T-cell (primary cell): Measurements from ENCODE around the gene PIKFYVE. TPM values are rescaled to one million over a fixed set of nuclear protein-coding genes. Genes with fewer than 3 reads are reported as not detected.
"Not testable (repeated sequence)": the region's sequence is repeated elsewhere in the genome, so short reads cannot be mapped to it uniquely, and the experiment has no call there.

Source experiments
- ATAC-seq, 4 experiments: fragments of 200-7000 bp in 3 of 4; fragments of 150-1000 bp in 1 of 4; cut with Tn5 transposase; replicated peaks in 1 of 4; 1 replicate in 3 of 4; 2 replicates in 1 of 4; pipeline ENCODE4 v1.10.0; 2021; ENCODE audit warnings: moderate library complexity in 3 of 4, mild to moderate bottlenecking in 2 of 4, moderate number of reproducible peaks in 1 of 4
- CTCF ChIA-PET, 2 donors: fragments of 300-600 bp; sonication (Branson Sonifier 250); formaldehyde crosslinking; loops; one replicate each; lab custom pipeline; 2022; ENCODE audit warnings: antibody characterized with exemption in 2 of 2; lab: Charles Lee
- POLR2A ChIA-PET, 2 donors: fragments of 300-600 bp; sonication (Branson Sonifier 250); formaldehyde crosslinking; loops; one replicate each; lab custom pipeline; 2022; ENCODE audit warnings: antibody characterized with exemption in 2 of 2; lab: Charles Lee
- DNase-seq, 35 experiments: peaks; one replicate each; pipeline versions ENCODE4 v3.0.0 to v3.0.0-alpha.2; 2013 to 2023
- H3K27ac ChIP-seq: one replicate; pipeline ENCODE4 v1.5.1; 2013; ENCODE audit warnings: low read length
- H3K27me3 ChIP-seq, 2 experiments: replicated peaks in 1 of 2; 1 replicate in 1 of 2; 2 replicates in 1 of 2; pipeline versions ENCODE4 v1.6.1 to v1.7.0; 2013; ENCODE audit warnings: low read length in 1 of 2, mixed read lengths in 1 of 2; ENCODE audit not compliant: control insufficient read depth in 2 of 2, insufficient read depth in 2 of 2; ENCODE audit errors: extremely low read depth in 1 of 2
- H3K36me3 ChIP-seq, 2 donors: 1 replicate in 1 of 2; 2 replicates in 1 of 2; pipeline versions ENCODE4 v1.6.1 to v1.7.0; 2013; ENCODE audit warnings: low read length in 1 of 2; ENCODE audit not compliant: control insufficient read depth in 2 of 2, insufficient read depth in 1 of 2; ENCODE audit errors: extremely low read depth in 1 of 2
- H3K4me1 ChIP-seq, 2 experiments: 1 replicate in 1 of 2; 2 replicates in 1 of 2; pipeline versions ENCODE4 v1.6.1 to v1.7.0; 2013; ENCODE audit warnings: low read length in 2 of 2, mixed read lengths in 1 of 2; ENCODE audit not compliant: insufficient read depth in 2 of 2, control insufficient read depth in 1 of 2; ENCODE audit errors: extremely low read depth in 1 of 2
- H3K4me3 ChIP-seq, 2 donors: 1 replicate in 1 of 2; 2 replicates in 1 of 2; pipeline versions ENCODE4 v1.5.1 to v1.7.0; 2013; ENCODE audit warnings: mild to moderate bottlenecking in 2 of 2, low read length in 1 of 2, moderate library complexity in 1 of 2; ENCODE audit not compliant: control insufficient read depth in 1 of 2; ENCODE audit errors: extremely low read depth in 1 of 2
- H3K9me3 ChIP-seq: 2 replicates; pipeline ENCODE4 v1.7.0; 2013
- H3K27ac Mint-ChIP-seq, 2 donors: one replicate each; pipeline ENCODE4 v1.8.0; 2020 to 2021; ENCODE audit warnings: mild to moderate bottlenecking in 2 of 2, mixed read lengths in 2 of 2
- H3K27me3 Mint-ChIP-seq, 2 donors: one replicate each; pipeline ENCODE4 v1.8.0; 2021 to 2022; ENCODE audit warnings: mixed read lengths in 2 of 2
- H3K36me3 Mint-ChIP-seq: one replicate; pipeline ENCODE4 v1.8.0; 2021; ENCODE audit warnings: mixed read lengths
- H3K4me1 Mint-ChIP-seq, 3 donors: one replicate each; pipeline ENCODE4 v1.8.0; 2020 to 2022; ENCODE audit warnings: mixed read lengths in 3 of 3, mild to moderate bottlenecking in 1 of 3
- H3K4me3 Mint-ChIP-seq, 3 donors: one replicate each; pipeline ENCODE4 v1.8.0; 2020 to 2022; ENCODE audit warnings: mild to moderate bottlenecking in 3 of 3, mixed read lengths in 3 of 3, moderate library complexity in 3 of 3
- H3K9me3 Mint-ChIP-seq, 3 donors: one replicate each; pipeline ENCODE4 v1.8.0; 2020 to 2022; ENCODE audit warnings: mixed read lengths in 3 of 3
- WGBS: methylation state at CpG from one replicate; pipeline ENCODE4 v1.1.5; 2013; ENCODE audit warnings: missing lambda C conversion rate; ENCODE audit not compliant: insufficient coverage; 5-methylcytosine and 5-hydroxymethylcytosine counted together
- total RNA-seq, 35 experiments: library from RNA in 6 of 35; stranded (reverse) in 6 of 35; fragments of 120-200 nt in 1 of 35; gene quantifications; one replicate each; pipeline versions ENCODE4 v1.2.1 to v1.2.4 and lab custom pipeline; 2013 to 2026

Gene PIKFYVE, protein sequence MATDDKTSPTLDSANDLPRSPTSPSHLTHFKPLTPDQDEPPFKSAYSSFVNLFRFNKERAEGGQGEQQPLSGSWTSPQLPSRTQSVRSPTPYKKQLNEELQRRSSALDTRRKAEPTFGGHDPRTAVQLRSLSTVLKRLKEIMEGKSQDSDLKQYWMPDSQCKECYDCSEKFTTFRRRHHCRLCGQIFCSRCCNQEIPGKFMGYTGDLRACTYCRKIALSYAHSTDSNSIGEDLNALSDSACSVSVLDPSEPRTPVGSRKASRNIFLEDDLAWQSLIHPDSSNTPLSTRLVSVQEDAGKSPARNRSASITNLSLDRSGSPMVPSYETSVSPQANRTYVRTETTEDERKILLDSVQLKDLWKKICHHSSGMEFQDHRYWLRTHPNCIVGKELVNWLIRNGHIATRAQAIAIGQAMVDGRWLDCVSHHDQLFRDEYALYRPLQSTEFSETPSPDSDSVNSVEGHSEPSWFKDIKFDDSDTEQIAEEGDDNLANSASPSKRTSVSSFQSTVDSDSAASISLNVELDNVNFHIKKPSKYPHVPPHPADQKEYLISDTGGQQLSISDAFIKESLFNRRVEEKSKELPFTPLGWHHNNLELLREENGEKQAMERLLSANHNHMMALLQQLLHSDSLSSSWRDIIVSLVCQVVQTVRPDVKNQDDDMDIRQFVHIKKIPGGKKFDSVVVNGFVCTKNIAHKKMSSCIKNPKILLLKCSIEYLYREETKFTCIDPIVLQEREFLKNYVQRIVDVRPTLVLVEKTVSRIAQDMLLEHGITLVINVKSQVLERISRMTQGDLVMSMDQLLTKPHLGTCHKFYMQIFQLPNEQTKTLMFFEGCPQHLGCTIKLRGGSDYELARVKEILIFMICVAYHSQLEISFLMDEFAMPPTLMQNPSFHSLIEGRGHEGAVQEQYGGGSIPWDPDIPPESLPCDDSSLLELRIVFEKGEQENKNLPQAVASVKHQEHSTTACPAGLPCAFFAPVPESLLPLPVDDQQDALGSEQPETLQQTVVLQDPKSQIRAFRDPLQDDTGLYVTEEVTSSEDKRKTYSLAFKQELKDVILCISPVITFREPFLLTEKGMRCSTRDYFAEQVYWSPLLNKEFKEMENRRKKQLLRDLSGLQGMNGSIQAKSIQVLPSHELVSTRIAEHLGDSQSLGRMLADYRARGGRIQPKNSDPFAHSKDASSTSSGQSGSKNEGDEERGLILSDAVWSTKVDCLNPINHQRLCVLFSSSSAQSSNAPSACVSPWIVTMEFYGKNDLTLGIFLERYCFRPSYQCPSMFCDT (N-terminal part only)
- 10 to 100 TPM; 35.3 to 42.6 (median 38.6) TPM for total RNA-seq
- total RNA-seq (2013) = 43.4 TPM
- 56.8 to 205 (median 126) reads per million in 29 experiments for total RNA-seq (lab: John Stamatoyannopoulos, UW)

GRCh38 chr2:208265801-208266552, at the start of gene PIKFYVE:
Gene PIKFYVE, plus strand, starts transcription at chr2:208266255. Its CDS starts 5,265 bp downstream, at chr2:208271520.
- Histone ChIP-seq H3K27me3 (no peaks in the 10 kb centered on the region), H3K9me3 (no peaks in the 10 kb centered on the region), H3K4me3 (peak within 1 kb of the TSS; percentile 72 to 75), H3K36me3 (no peaks in the 10 kb centered on the region), H3K4me1 (peaks cover 13 to 30% of the 10 kb centered on the region in 2 experiments), H3K27ac (peak within 1 kb of the TSS; percentile 74)
- under 1% methylated on average over 47 of the region's 50 CpGs for WGBS
- peak; percentile 71 to 92 (median 82) for DNase-seq
- CTCF ChIA-PET = interaction anchor here in 1 of 2 donors (0.6 to 6.7 kb wide), 4 partner anchors 8 to 98 kb away, joined by 3 to 53 read pairs (median 4); partner anchors contain the start of gene IDH1
- Mint-ChIP-seq H3K36me3 (peaks cover 4% of the 10 kb centered on the region), H3K4me1 (peaks cover 46 to 57% (median 56%) of the 10 kb centered on the region in 3 donors), H3K4me3 (peak within 1 kb of the TSS; percentile 92 to 95 (median 94)), H3K27ac (peak within 1 kb of the TSS; percentile 93 to 97), H3K27me3 (no peaks in the 10 kb centered on the region), H3K9me3 (no peaks in the 10 kb centered on the region)
- POLR2A ChIA-PET = interaction anchor here in 1 of 2 donors (1.2 kb wide), 1 partner anchor 11 kb away, joined by 6 read pairs; the partner anchor contains the start of gene IDH1
- peak; percentile 87 to 88 (median 88) for ATAC-seq

DNA sequence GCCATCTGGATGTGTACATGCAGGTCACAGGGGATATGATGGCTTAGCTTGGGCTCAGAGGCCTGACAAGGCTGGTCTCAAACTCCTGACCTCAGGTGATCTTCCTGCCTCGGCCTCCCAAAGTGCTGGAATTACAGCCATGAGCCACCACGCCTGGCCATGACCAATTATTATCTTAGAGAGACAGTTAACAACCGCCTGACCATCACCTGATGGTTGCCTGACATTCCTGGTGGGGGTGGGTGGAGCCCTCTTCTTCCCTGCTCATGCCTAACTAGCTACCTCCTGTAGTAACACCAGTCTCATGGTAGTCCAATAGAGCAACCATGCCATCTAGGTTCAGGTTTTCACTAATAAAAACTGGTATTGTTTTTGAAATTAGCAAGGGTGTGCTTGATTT, 44.2 kb upstream of the PIKFYVE start:
- not testable (repeated sequence) for ATAC-seq

GRCh38 chr2:208222351-208222750, 43.7 kb upstream of the PIKFYVE start:
- Mint-ChIP-seq H3K27me3 (no peaks in the 10 kb centered on the region), H3K4me1 (no peaks in the 10 kb centered on the region), H3K4me3 (no peak overlapping the region), H3K36me3 (no peaks in the 10 kb centered on the region), H3K9me3 (peaks cover 0 to 11% (median 6%) of the 10 kb centered on the region in 3 donors), H3K27ac (no peak overlapping the region)
- DNase-seq (no peak), ATAC-seq (no peak)
- WGBS = 100% methylated on average over 1 of the region's 3 CpGs
- Histone ChIP-seq H3K27me3 (no peaks in the 10 kb centered on the region), H3K9me3 (no peaks in the 10 kb centered on the region), H3K4me3 (no peak overlapping the region), H3K4me1 (no peaks in the 10 kb centered on the region), H3K27ac (no peak overlapping the region), H3K36me3 (no peaks in the 10 kb centered on the region)
- CTCF ChIA-PET = no interaction called here
- POLR2A ChIA-PET = no interaction called here

More for the DNA sequence above, 44.2 kb upstream of the PIKFYVE start:
- H3K27me3 ChIP-seq, H3K36me3 ChIP-seq, H3K27ac Mint-ChIP-seq, H3K27me3 Mint-ChIP-seq, H3K36me3 Mint-ChIP-seq, H3K4me1 ChIP-seq, POLR2A ChIA-PET, H3K27ac ChIP-seq, H3K4me1 Mint-ChIP-seq, H3K9me3 ChIP-seq, CTCF ChIA-PET, DNase-seq, H3K4me3 Mint-ChIP-seq, H3K4me3 ChIP-seq: not testable (repeated sequence)
- H3K9me3 Mint-ChIP-seq = peaks cover 0 to 11% (median 6%) of the 10 kb centered on the region in 3 donors
- WGBS = 100% methylated on average over 1 of the region's 3 CpGs

GRCh38 chr2:208224802-208225201, 41.3 kb upstream of the PIKFYVE start:
- H3K27me3 ChIP-seq = no peaks in the 10 kb centered on the region
- WGBS = no CpG with 5 or more reads among the region's 2 CpGs
- ATAC-seq (no peak), DNase-seq (no peak)
- no peak overlapping the region for H3K4me3 ChIP-seq
- H3K27ac ChIP-seq = no peak overlapping the region
- Mint-ChIP-seq H3K36me3 (no peaks in the 10 kb centered on the region), H3K27me3 (no peaks in the 10 kb centered on the region), H3K27ac (no peak overlapping the region), H3K9me3 (peaks cover 0 to 8% (median 6%) of the 10 kb centered on the region in 3 donors), H3K4me3 (no peak overlapping the region), H3K4me1 (no peaks in the 10 kb centered on the region)
- H3K9me3 ChIP-seq = no peaks in the 10 kb centered on the region
- no peaks in the 10 kb centered on the region for H3K36me3 ChIP-seq
- no peaks in the 10 kb centered on the region for H3K4me1 ChIP-seq
- ChIA-PET POLR2A (no interaction called here), CTCF (no interaction called here)

DNA sequence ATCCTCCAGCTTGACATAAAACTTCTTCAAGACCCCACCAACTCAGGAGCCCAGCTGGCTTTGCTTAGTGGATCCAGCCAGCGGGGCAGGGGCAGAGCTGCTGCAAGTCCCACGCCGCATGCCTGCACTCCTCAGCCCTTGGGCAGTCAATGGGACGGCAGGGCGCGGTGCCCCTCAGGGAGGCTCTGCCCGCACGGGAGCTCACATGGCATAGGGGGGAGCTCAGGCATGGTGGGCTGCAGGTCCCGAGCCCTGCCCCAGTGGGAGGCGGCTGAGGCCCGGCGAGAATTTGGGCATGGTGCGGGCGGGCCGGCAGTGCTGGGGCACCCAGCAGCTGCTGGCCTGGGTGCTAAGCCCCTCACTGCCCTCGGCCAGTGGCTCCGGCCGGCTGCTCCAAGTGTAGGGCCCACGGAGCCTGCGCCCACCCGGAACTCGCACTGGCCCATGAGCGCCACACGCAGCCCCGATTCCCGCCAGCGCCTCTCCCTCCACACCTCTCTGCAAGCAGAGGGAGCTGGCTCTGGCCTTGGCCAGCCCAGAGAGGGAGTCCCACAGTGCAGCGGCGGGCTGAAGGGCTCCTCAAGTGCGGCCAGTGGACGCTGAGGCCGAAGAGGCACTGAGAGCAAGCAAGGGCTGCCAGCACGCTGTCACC, 38.3 kb upstream of the PIKFYVE start:
- Mint-ChIP-seq H3K4me1 (no peaks in the 10 kb centered on the region), H3K27me3 (no peaks in the 10 kb centered on the region), H3K4me3 (no peak overlapping the region), H3K36me3 (peaks cover 3% of the 10 kb centered on the region), H3K27ac (no peak overlapping the region), H3K9me3 (peaks cover 4 to 19% (median 8%) of the 10 kb centered on the region in 3 donors)
- WGBS = 94% methylated on average over 33 of the region's 33 CpGs
- no peak for DNase-seq
- no peak for ATAC-seq
- Histone ChIP-seq H3K4me3 (no peak overlapping the region), H3K4me1 (no peaks in the 10 kb centered on the region), H3K9me3 (no peaks in the 10 kb centered on the region), H3K27ac (no peak overlapping the region), H3K36me3 (no peaks in the 10 kb centered on the region), H3K27me3 (peaks cover 0 to 2% of the 10 kb centered on the region in 2 experiments)
- ChIA-PET POLR2A (no interaction called here), CTCF (no interaction called here)
